Kidney epithelial cell (primary cell): ENCODE data around the gene TNNT2. TPM values are rescaled to one million over a fixed set of nuclear protein-coding genes. Genes with fewer than 3 reads are reported as not detected.

Source experiments
- DNase-seq: peaks from one replicate; pipeline ENCODE4 v3.0.0-alpha.2; 2010; ENCODE audit warnings: low read depth
- H3K27me3 ChIP-seq: 2 replicates; pipeline ENCODE4 v1.6.0; 2011; ENCODE audit warnings: low read length; ENCODE audit not compliant: control insufficient read depth, insufficient read depth
- H3K36me3 ChIP-seq: 2 replicates; pipeline ENCODE4 v1.5.1; 2011; ENCODE audit warnings: low read length; ENCODE audit not compliant: control insufficient read depth, insufficient read depth
- H3K4me3 ChIP-seq: 2 replicates; pipeline ENCODE4 v1.5.1; 2011; ENCODE audit warnings: low read depth, mild to moderate bottlenecking, control low read depth, low read length
- CTCF ChIP-seq: IDR thresholded peaks from 2 replicates; pipeline ENCODE4 v1.5.1; 2011; ENCODE audit warnings: mild to moderate bottlenecking, moderate library complexity, low read length, control low read depth, inconsistent platforms; ENCODE audit not compliant: insufficient read depth, poor library complexity, severe bottlenecking
- total RNA-seq: library from RNA; depleted of rRNA; stranded (reverse); fragments of >200 nt; gene quantifications from 2 replicates; pipeline ENCODE4 v1.2.3, GENCODE V29; 2015

Gene TNNT2
- total RNA-seq, 1 donor from 2014 or later: 0.08 TPM

DNA sequence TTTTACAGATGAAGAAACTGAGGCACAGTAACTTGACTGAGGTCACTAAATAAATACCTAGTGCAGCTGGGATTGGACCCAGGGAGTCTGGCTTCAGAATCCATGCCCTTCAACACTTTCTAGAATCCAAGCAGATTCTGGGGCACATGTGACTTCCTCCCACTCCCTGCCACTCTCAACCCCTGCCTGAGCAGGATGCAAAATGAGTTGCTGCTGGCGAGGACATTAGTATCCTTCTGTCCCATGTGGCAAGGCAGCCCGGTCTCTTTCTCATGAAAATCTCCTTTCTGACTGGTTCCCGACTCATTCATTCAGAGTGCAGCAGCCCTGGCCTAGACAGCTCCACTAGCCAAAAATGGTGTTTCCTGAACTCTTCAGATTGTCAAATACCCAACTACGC is 28.4 kb downstream of the TNNT2 start:
- H3K4me3 ChIP-seq: no peak overlapping the region
- H3K27me3 ChIP-seq: peaks cover 9% of the 10 kb centered on the region
- DNase-seq: no peak
- H3K36me3 ChIP-seq: no peaks in the 10 kb centered on the region
- TF ChIP-seq CTCF: no peak

DNA sequence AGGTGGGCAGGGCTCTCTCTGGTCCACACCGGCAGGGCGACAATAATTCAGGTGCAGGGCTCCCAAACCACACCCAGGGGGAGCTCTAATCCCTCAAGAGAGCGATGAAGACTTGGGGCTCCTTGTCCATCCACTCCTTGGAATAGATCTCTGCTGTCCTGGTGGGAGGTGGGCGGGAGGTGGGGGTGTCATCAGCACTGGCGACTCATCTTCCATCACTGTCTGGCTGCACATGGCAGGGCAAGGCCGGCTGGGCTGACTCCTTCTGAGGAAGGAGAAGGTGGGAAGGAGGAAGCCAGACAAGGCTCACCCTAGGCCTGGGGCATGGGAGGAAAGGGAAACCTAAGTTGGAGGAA is 29.3 kb downstream of the TNNT2 start:
- H3K4me3 ChIP-seq: no peak overlapping the region
- H3K36me3 ChIP-seq: no peaks in the 10 kb centered on the region
- H3K27me3 ChIP-seq: peaks cover 12% of the 10 kb centered on the region
- no peak for DNase-seq
- TF ChIP-seq CTCF: peak; percentile 86

DNA sequence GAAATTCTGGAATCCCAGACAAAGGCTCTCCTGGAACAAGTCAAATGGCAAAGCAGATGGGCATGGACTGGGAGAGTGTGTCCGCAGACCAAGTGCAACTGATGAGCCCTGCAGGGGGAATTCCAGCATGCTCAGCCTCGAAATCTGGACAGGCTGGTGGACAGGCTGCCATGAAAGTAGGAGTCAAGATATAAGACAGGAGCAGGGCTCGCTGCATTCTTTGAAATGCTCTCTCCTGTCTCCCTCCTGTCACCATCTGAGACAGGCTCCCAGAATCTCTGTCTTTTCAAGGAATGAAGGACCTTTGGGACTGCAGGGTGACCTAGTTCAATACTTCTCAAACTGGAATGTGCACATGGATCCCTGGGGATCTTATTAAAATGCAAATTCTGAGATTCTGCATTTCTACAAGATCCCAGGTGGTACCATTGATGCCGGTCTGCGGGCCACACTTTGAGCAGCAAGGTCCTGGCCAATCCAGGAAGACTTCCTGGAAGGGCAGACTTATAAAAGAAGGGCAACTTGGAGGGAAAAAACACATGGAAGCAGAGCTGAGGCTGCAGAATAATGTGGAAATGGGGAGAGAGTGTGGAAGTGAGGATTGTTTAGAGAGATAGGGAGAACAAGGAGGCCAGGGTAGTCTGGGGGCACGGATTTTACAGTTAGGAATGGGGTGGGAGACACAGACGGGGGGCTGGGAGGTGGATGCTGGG is 29.8 kb downstream of the TNNT2 start:
- H3K4me3 ChIP-seq: no peak overlapping the region
- peaks cover 7% of the 10 kb centered on the region for H3K27me3 ChIP-seq
- no peak for TF ChIP-seq CTCF

DNA sequence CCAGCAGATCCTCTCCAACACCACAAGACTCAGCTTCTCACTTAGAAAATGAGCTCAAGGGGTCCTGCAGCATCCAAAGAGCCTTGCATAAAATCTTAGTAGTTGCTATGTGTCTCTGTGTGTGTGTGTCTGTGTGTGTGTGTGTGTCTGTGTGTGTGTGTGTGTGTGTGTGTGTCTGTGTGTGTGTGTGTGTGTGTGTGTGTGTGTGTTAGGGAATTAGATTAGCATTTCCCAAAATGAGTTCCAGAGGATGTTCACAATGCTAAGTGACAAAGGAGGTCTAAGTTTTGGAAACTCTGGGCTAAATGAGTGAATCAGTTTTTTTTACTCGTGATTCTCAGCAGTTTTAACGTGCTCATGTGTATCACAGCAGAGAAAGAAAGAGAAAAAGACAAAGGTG is 30.5 kb downstream of the TNNT2 start:
- peaks cover 7% of the 10 kb centered on the region for H3K27me3 ChIP-seq
- H3K4me3 ChIP-seq: no peak overlapping the region
- TF ChIP-seq CTCF: no peak
- no peaks in the 10 kb centered on the region for H3K36me3 ChIP-seq
- no peak for DNase-seq

More for the DNA sequence above, 29.8 kb downstream of the TNNT2 start:
- H3K36me3 ChIP-seq: no peaks in the 10 kb centered on the region
- no peak for DNase-seq

DNA sequence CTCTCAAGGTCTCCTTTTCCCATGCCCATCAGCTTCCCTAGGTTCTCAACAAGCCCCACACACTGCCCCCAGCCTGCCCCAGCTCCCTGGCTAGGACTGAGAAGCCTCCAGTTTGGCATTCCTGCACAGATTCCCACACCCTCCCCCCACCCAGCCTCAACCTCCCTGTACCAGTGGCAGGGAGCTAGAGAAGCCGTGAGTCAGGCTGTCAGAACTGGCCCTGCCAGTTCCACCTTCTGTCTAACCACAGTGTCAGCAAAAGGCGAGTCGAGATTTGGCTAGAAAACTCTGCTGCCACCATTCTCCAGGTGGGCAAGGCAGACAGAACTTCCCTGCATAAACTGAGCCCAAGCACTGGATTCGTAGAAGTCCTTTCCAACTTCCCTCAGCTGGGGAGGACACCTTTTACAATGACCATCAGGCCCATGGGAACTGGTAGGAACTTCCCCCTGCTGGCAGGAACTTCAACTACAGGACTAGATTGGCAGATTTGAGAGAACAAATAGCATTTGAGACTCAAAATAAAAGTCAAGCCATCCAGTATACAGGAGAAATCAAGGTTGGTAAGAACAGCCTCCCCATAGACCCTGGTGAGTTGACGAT is 31.0 kb downstream of the TNNT2 start:
- DNase-seq: no peak
- H3K27me3 ChIP-seq: peaks cover 7% of the 10 kb centered on the region
- H3K36me3 ChIP-seq: no peaks in the 10 kb centered on the region
- H3K4me3 ChIP-seq: no peak overlapping the region
- peak; percentile 74 for TF ChIP-seq CTCF

- H3K27me3 ChIP-seq: peaks cover 7% of the 10 kb centered on the region
- DNase-seq: no peak
- H3K4me3 ChIP-seq: no peak overlapping the region
- no peak for TF ChIP-seq CTCF
- H3K36me3 ChIP-seq: no peaks in the 10 kb centered on the region
Observed at GRCh38 chr1:201345081-201345355, 32.5 kb downstream of the TNNT2 start.
